Stomach (tissue), 9 donors: ENCODE results near the gene CRAMP1. TPM values are rescaled to one million over a fixed set of nuclear protein-coding genes. Genes with fewer than 3 reads are reported as not detected.

Experiments
- DNase-seq, 2 donors: peaks; one replicate each; pipeline versions ENCODE4 v3.0.0 to v3.0.0-alpha.2; 2013 to 2019
- H3K27ac ChIP-seq, 5 donors: fragments of 200-600 bp in 4 of 5; sonication (generic) in 4 of 5; one replicate each; pipeline ENCODE4 v1.5.1; 2013 to 2019; ENCODE audit warnings: mild to moderate bottlenecking in 1 of 5, moderate library complexity in 1 of 5
- H3K27me3 ChIP-seq, 3 donors: fragments of 200-600 bp; sonication (generic); one replicate each; pipeline ENCODE4 v1.5.1; 2017 to 2019; ENCODE audit warnings: mixed run types in 1 of 3
- H3K36me3 ChIP-seq, 4 donors: fragments of 200-600 bp; sonication (generic); 1 replicate in 3 of 4; 2 replicates in 1 of 4; pipeline ENCODE4 v1.5.1; 2016 to 2019
- H3K4me1 ChIP-seq, 4 donors: fragments of 200-600 bp; sonication (generic); one replicate each; pipeline ENCODE4 v1.5.1; 2016 to 2019
- H3K4me3 ChIP-seq, 4 donors: fragments of 200-600 bp; sonication (generic) in 3 of 4; one replicate each; pipeline ENCODE4 v1.5.1; 2016 to 2019; ENCODE audit warnings: mild to moderate bottlenecking in 1 of 4
- H3K9me3 ChIP-seq, 4 donors: fragments of 200-600 bp; sonication (generic); one replicate each; pipeline ENCODE4 v1.5.1; 2016 to 2019
- CTCF ChIP-seq, 7 experiments: fragments of 450-650 bp in 4 of 7; fragments of 200-600 bp in 3 of 7; sonication (generic) in 3 of 7; IDR thresholded peaks; one replicate each; pipeline ENCODE4 v1.5.1; 2016 to 2019; ENCODE audit warnings: antibody characterized with exemption in 7 of 7, control low read depth in 2 of 7, mild to moderate bottlenecking in 1 of 7
- EP300 ChIP-seq: sonication (generic); formaldehyde crosslinking; IDR thresholded peaks from one replicate; pipeline ENCODE4 v1.6.1; 2017; ENCODE audit warnings: antibody characterized with exemption
- POLR2A ChIP-seq, 4 donors: fragments of 450-650 bp; IDR thresholded peaks; one replicate each; pipeline ENCODE4 v1.6.1; 2016; ENCODE audit warnings: antibody characterized with exemption in 4 of 4, control low read depth in 2 of 4, mild to moderate bottlenecking in 1 of 4, moderate library complexity in 1 of 4
- POLR2AphosphoS5 ChIP-seq, 3 donors: sonication (generic); formaldehyde crosslinking; IDR thresholded peaks; one replicate each; pipeline ENCODE4 v1.6.1; 2016; ENCODE audit warnings: antibody characterized with exemption in 3 of 3
- whole genome bisulfite sequencing, 5 donors: extraction: QIAGEN DNeasy Blood & Tissue Kit in 3 of 5; methylation state at CpG; one replicate each; pipeline versions ENCODE4 v1.1.5 to v1.1.7; 2013 to 2018; 5-methylcytosine and 5-hydroxymethylcytosine counted together
- intact Hi-C: fragments of 100-400 bp; cut with DNase I; formaldehyde crosslinking; loops from one replicate; pipeline ENCODE4 v1.15.1; 2023; ENCODE audit warnings: low total_unique reads
- polyA plus RNA-seq, 3 donors: library from polyadenylated mRNA; stranded (reverse); fragments of 200-250 nt; gene quantifications; one replicate each; pipeline ENCODE4 v1.2.3, GENCODE V29; 2013
- total RNA-seq, 5 donors: library from RNA; depleted of rRNA; stranded (reverse); fragments of >200 nt; gene quantifications; one replicate each; pipeline versions ENCODE4 v1.1.0 to v1.2.3, GENCODE V29; 2014 to 2016
- donor health status: healthy with polysubstance abuse.
- donor health status: Bipolar disorder and iron deficiency.
- donor health status: healthy.

Gene CRAMP1
- total and polyA plus RNA-seq, 8 donors, result 3.4 to 28.1 (median 11.9) TPM

GRCh38 chr16:1573301-1573700 is 38.9 kb upstream of the CRAMP1 start:
- no peak for TF ChIP-seq POLR2A (IDR thresholded peaks at IDR 0.05)
- no peak for TF ChIP-seq POLR2AphosphoS5 (IDR thresholded peaks at IDR 0.05)
- TF ChIP-seq CTCF (IDR thresholded peaks at IDR 0.05), result no peak
- no peak for TF ChIP-seq EP300
- Histone ChIP-seq H3K4me1 (peaks cover 0 to 6% (median 3%) of the 10 kb centered on the region in 4 donors), H3K9me3 (no peaks in the 10 kb centered on the region), H3K4me3 (no peak overlapping the region), H3K36me3 (peaks cover 0 to 57% (median 30%) of the 10 kb centered on the region in 4 donors), H3K27ac (no peak overlapping the region), H3K27me3 (no peaks in the 10 kb centered on the region)
- WGBS, 5 donors, result 79 to 93% (median 90%) methylated on average over 5 of the region's 5 CpGs
- DNase-seq, result no peak
- intact Hi-C loops, result no loop called here

DNA sequence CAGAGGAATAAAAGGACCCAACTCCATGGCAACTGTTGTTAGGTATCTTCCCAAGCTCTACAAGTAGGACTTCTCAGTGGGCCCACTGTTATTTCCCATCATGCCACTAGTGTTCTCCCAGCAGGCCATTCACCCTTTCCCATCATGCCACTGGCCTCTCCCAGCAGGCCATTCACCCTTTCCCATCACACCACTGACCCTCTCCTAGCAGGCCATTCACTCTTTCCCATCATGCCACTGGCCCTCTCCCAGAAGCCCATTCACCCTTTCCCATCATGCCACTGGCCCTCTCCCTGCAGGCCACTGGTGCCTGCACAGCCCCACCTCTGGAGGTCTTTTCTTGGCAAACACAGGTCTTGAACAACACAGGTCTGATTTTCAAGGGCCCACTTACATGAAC is 36.6 kb upstream of the CRAMP1 start:
- no peaks in the 10 kb centered on the region for H3K9me3 ChIP-seq
- DNase-seq, result no peak
- H3K4me1 ChIP-seq, result peaks cover 0 to 7% (median 4%) of the 10 kb centered on the region in 4 donors
- intact Hi-C loops, result no loop called here
- H3K4me3 ChIP-seq, result no peak overlapping the region
- TF ChIP-seq POLR2A (IDR thresholded peaks at IDR 0.05) (no peak), EP300 (no peak), POLR2AphosphoS5 (IDR thresholded peaks at IDR 0.05) (no peak), CTCF (IDR thresholded peaks at IDR 0.05) (no peak)
- H3K27ac ChIP-seq, result no peak overlapping the region
- H3K27me3 ChIP-seq, result no peaks in the 10 kb centered on the region
- H3K36me3 ChIP-seq, result peaks cover 0 to 72% (median 43%) of the 10 kb centered on the region in 4 donors

DNA sequence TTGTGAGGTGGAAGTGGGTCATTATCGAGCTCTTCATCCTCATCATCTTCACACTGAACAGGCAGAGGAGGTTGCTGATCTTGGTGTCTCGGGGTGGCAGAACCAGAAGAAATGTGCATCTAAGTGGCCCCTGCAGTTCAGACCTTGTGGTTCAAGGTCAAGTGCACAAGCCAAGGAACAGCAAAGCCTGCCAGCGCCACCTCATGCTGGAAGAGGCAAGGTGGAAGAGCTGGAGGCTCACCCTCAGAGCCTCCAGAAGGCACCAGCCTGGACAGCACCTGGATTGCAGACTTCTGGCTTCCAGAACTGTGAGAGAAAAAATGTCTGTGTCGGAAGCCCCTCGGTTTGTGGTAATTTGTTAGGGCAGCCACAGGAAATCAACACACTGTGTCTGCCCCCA is 32.9 kb upstream of the CRAMP1 start:
- peaks cover 9 to 81% (median 63%) of the 10 kb centered on the region in 4 donors for H3K36me3 ChIP-seq
- DNase-seq, result no peak
- 86 to 97% (median 90%) methylated on average over 3 to 5 of the region's 5 CpGs for WGBS, 5 donors
- H3K27me3 ChIP-seq, result no peaks in the 10 kb centered on the region
- intact Hi-C loops, result no loop called here
- no peak overlapping the region for H3K4me3 ChIP-seq
- no peak for TF ChIP-seq EP300
- TF ChIP-seq CTCF (IDR thresholded peaks at IDR 0.05), result no peak
- TF ChIP-seq POLR2AphosphoS5 (IDR thresholded peaks at IDR 0.05), result no peak
- TF ChIP-seq POLR2A (IDR thresholded peaks at IDR 0.05), result no peak
- peaks cover 0 to 12% (median 9%) of the 10 kb centered on the region in 4 donors for H3K4me1 ChIP-seq
- no peak overlapping the region for H3K27ac ChIP-seq
- H3K9me3 ChIP-seq, result no peaks in the 10 kb centered on the region

- intact Hi-C loops, result no loop called here
- H3K27me3 ChIP-seq, result no peaks in the 10 kb centered on the region
- H3K4me3 ChIP-seq, result no peak overlapping the region
- H3K9me3 ChIP-seq, result no peaks in the 10 kb centered on the region
- 78 to 85% (median 80%) methylated on average over 12 of the region's 12 CpGs for WGBS, 5 donors
- DNase-seq, result no peak
- peaks cover 13 to 88% (median 74%) of the 10 kb centered on the region in 4 donors for H3K36me3 ChIP-seq
- H3K4me1 ChIP-seq, result peaks cover 0 to 12% (median 9%) of the 10 kb centered on the region in 4 donors
- TF ChIP-seq EP300, result no peak
- no peak for TF ChIP-seq POLR2A (IDR thresholded peaks at IDR 0.05)
- no peak for TF ChIP-seq POLR2AphosphoS5 (IDR thresholded peaks at IDR 0.05)
- no peak for TF ChIP-seq CTCF (IDR thresholded peaks at IDR 0.05)
- no peak overlapping the region for H3K27ac ChIP-seq
Measured at GRCh38 chr16:1580256-1580655, 31.9 kb upstream of the CRAMP1 start.
